Lower leg skin (tissue), 3 donors: Measurements from ENCODE around the gene IL11RA.

Experiments
- CTCF ChIP-seq, 3 donors: fragments of 450-650 bp; IDR thresholded peaks; one replicate each; pipeline ENCODE4 v1.5.1; 2016; ENCODE audit warnings: antibody characterized with exemption in 3 of 3, mild to moderate bottlenecking in 3 of 3, moderate library complexity in 2 of 3
- POLR2A ChIP-seq, 2 donors: fragments of 450-650 bp; IDR thresholded peaks; one replicate each; pipeline ENCODE4 v1.6.1; 2016 to 2017; ENCODE audit warnings: antibody characterized with exemption in 2 of 2, mild to moderate bottlenecking in 1 of 2, moderate library complexity in 1 of 2

- TF ChIP-seq CTCF (IDR thresholded peaks at IDR 0.05): no peak
- TF ChIP-seq POLR2A (IDR thresholded peaks at IDR 0.05): no peak
Measured at GRCh38 chr9:34671307-34671706, 19.3 kb downstream of the IL11RA start.
